H1 (cell line): ENCODE measurements around the gene ARGLU1. TPM values are rescaled to one million over a fixed set of nuclear protein-coding genes. Genes with fewer than 3 reads are reported as not detected.

ENCODE experiments used
- CTCF ChIA-PET: fragments of 300-600 bp; sonication (Branson Sonifier 250); formaldehyde crosslinking; loops from one replicate; lab custom pipeline; 2021; ENCODE audit not compliant: partially characterized antibody; lab: Charles Lee
- POLR2A ChIA-PET: fragments of 300-600 bp; sonication (Branson Sonifier 250); formaldehyde crosslinking; loops from one replicate; lab custom pipeline; 2021; ENCODE audit warnings: inconsistent platforms; ENCODE audit not compliant: partially characterized antibody; lab: Charles Lee
- DNase-seq, 2 experiments: peaks; one replicate each; pipeline versions ENCODE4 v3.0.0 to v3.0.0-alpha.2; 2010 to 2022; ENCODE audit warnings: low spot score in 2 of 2, low read depth in 1 of 2, mixed read lengths in 1 of 2
- FAIRE-seq: peaks from 2 replicates; lab custom pipeline; 2011; peaks lifted over from hg19 to GRCh38; lab: Jason Lieb, UNC
- H2AFZ ChIP-seq: 2 replicates; pipeline ENCODE4 v1.8.1; 2012; ENCODE audit warnings: low read length, inconsistent platforms
- H2AK5ac ChIP-seq: 2 replicates; pipeline ENCODE4 v1.6.1; 2013; ENCODE audit warnings: low read depth, low read length
- H2BK120ac ChIP-seq: replicated peaks from 2 replicates; pipeline ENCODE3; 2013; ENCODE audit warnings: low read depth, low read length, inconsistent platforms
- H2BK12ac ChIP-seq: 2 replicates; pipeline ENCODE4 v1.6.1; 2013; ENCODE audit warnings: low read depth, low read length
- H2BK15ac ChIP-seq: 2 replicates; pipeline ENCODE4 v1.6.1; 2013; ENCODE audit warnings: low read length
- H2BK20ac ChIP-seq: 2 replicates; pipeline ENCODE4 v1.6.1; 2013; ENCODE audit warnings: low read length
- H2BK5ac ChIP-seq: 2 replicates; pipeline ENCODE4 v1.6.1; 2013; ENCODE audit warnings: low read depth, low read length
- H3K14ac ChIP-seq: 2 replicates; pipeline ENCODE4 v1.6.1; 2013; ENCODE audit warnings: inconsistent platforms; ENCODE audit not compliant: insufficient read length
- H3K18ac ChIP-seq: 2 replicates; pipeline ENCODE4 v1.6.1; 2013; ENCODE audit warnings: low read length; ENCODE audit errors: extremely low read depth
- H3K23ac ChIP-seq: 2 replicates; pipeline ENCODE4 v1.6.1; 2013; ENCODE audit warnings: inconsistent platforms; ENCODE audit not compliant: insufficient read length
- H3K23me2 ChIP-seq: 2 replicates; pipeline ENCODE4 v1.6.1; 2013; ENCODE audit warnings: low read depth, low read length
- H3K27ac ChIP-seq: 2 replicates; pipeline ENCODE4 v1.6.1; 2011; ENCODE audit warnings: low read depth, low read length, inconsistent platforms
- H3K27me3 ChIP-seq, 4 experiments: replicated peaks in 1 of 4; 1 replicate in 1 of 4; 2 replicates in 3 of 4; pipeline versions ENCODE4 v1.6.1 to v1.8.1; 2011 to 2013; ENCODE audit warnings: low read length in 3 of 4, mild to moderate bottlenecking in 3 of 4, inconsistent platforms in 2 of 4, mixed read lengths in 2 of 4, moderate library complexity in 1 of 4; ENCODE audit not compliant: control insufficient read depth in 3 of 4, insufficient read depth in 3 of 4; ENCODE audit errors: extremely low read depth in 1 of 4
- H3K36me3 ChIP-seq, 4 experiments: 2 replicates each; pipeline versions ENCODE4 v1.6.1 to v1.8.1; 2011 to 2013; ENCODE audit warnings: mild to moderate bottlenecking in 4 of 4, low read length in 3 of 4, moderate library complexity in 2 of 4, control low read depth in 1 of 4, inconsistent platforms in 1 of 4; ENCODE audit not compliant: insufficient read depth in 4 of 4, control insufficient read depth in 2 of 4
- H3K4ac ChIP-seq: replicated peaks from 2 replicates; pipeline ENCODE3; 2013; ENCODE audit warnings: low read length, low read depth, mixed read lengths, inconsistent platforms; ENCODE audit not compliant: insufficient read length
- H3K4me1 ChIP-seq, 4 experiments: replicated peaks in 1 of 4; 1 replicate in 1 of 4; 2 replicates in 3 of 4; pipeline versions ENCODE4 v1.6.1 to v1.8.1; 2011 to 2013; ENCODE audit warnings: low read length in 3 of 4, inconsistent platforms in 2 of 4, mixed read lengths in 1 of 4; ENCODE audit not compliant: insufficient read depth in 4 of 4, control insufficient read depth in 3 of 4
- H3K4me2 ChIP-seq, 2 experiments: 2 replicates each; pipeline versions ENCODE4 v1.6.1 to v1.8.1; 2011 to 2013; ENCODE audit warnings: low read depth in 2 of 2, low read length in 2 of 2, control low read depth in 1 of 2, inconsistent platforms in 1 of 2, mild to moderate bottlenecking in 1 of 2; ENCODE audit not compliant: insufficient read depth in 1 of 2
- H3K4me3 ChIP-seq, 4 experiments: fragments of 200-600, 300-600 bp in 1 of 4; sonication (generic), shearing (Covaris generic), sonication (Bioruptor Twin) in 1 of 4; 2 replicates each; pipeline versions ENCODE4 v1.5.1 to v1.8.1; 2011 to 2016; ENCODE audit warnings: low read length in 4 of 4, low read depth in 3 of 4, control low read depth in 2 of 4, inconsistent platforms in 2 of 4, mild to moderate bottlenecking in 2 of 4, mixed read lengths in 1 of 4, moderate library complexity in 1 of 4; ENCODE audit not compliant: insufficient read depth in 2 of 4; ENCODE audit errors: extremely low read depth in 1 of 4
- H3K56ac ChIP-seq: replicated peaks from 2 replicates; pipeline ENCODE3; 2013; ENCODE audit warnings: low read depth, mild to moderate bottlenecking, mixed read lengths, low read length, inconsistent platforms; ENCODE audit not compliant: insufficient read length
- H3K79me1 ChIP-seq: 2 replicates; pipeline ENCODE4 v1.6.1; 2013; ENCODE audit warnings: low read depth, low read length, control low read depth
- H3K79me2 ChIP-seq, 2 experiments: 2 replicates each; pipeline versions ENCODE4 v1.6.1 to v1.8.1; 2012 to 2013; ENCODE audit warnings: low read length in 2 of 2, mild to moderate bottlenecking in 2 of 2, inconsistent platforms in 1 of 2; ENCODE audit not compliant: insufficient read depth in 2 of 2, control insufficient read depth in 1 of 2
- H3K9ac ChIP-seq, 4 experiments: replicated peaks in 1 of 4; 1 replicate in 1 of 4; 2 replicates in 3 of 4; pipeline versions ENCODE4 v1.6.1 to v1.8.1; 2011 to 2013; ENCODE audit warnings: low read depth in 3 of 4, low read length in 3 of 4, control low read depth in 2 of 4, mild to moderate bottlenecking in 2 of 4, moderate library complexity in 2 of 4, inconsistent platforms in 1 of 4; ENCODE audit errors: extremely low read depth in 1 of 4
- H3K9me3 ChIP-seq, 2 experiments: 2 replicates each; pipeline versions ENCODE4 v1.6.1 to v1.8.1; 2012 to 2013; ENCODE audit warnings: mild to moderate bottlenecking in 2 of 2, moderate library complexity in 2 of 2, control low read depth in 1 of 2, inconsistent platforms in 1 of 2, low read depth in 1 of 2, low read length in 1 of 2, mixed read lengths in 1 of 2; ENCODE audit not compliant: insufficient read depth in 2 of 2
- H4K20me1 ChIP-seq, 2 experiments: replicated peaks in 1 of 2; 2 replicates each; pipeline versions ENCODE3 to v1.8.1; 2011 to 2013; ENCODE audit warnings: inconsistent platforms in 2 of 2, low read length in 2 of 2, mild to moderate bottlenecking in 1 of 2; ENCODE audit not compliant: insufficient read depth in 2 of 2, control insufficient read depth in 1 of 2
- H4K5ac ChIP-seq: 2 replicates; pipeline ENCODE4 v1.6.1; 2013; ENCODE audit warnings: low read length, low read depth, mixed read lengths, inconsistent platforms; ENCODE audit not compliant: insufficient read length
- H4K8ac ChIP-seq: 2 replicates; pipeline ENCODE4 v1.8.0; 2013; ENCODE audit warnings: mild to moderate bottlenecking, moderate library complexity, low read length, inconsistent platforms; ENCODE audit not compliant: insufficient read depth; ENCODE audit errors: extremely low read depth
- H4K91ac ChIP-seq: replicated peaks from 2 replicates; pipeline ENCODE3; 2013; ENCODE audit warnings: low read length, mixed read lengths, inconsistent platforms; ENCODE audit not compliant: insufficient read length
- CEBPB ChIP-seq: IDR thresholded peaks from 2 replicates; pipeline ENCODE4 v1.6.1; 2012; ENCODE audit warnings: low read depth, low read length
- CTBP2 ChIP-seq: IDR thresholded peaks from 2 replicates; pipeline ENCODE4 v1.7.0; 2011; ENCODE audit warnings: borderline replicate concordance, mild to moderate bottlenecking, moderate library complexity, mixed read lengths, low read length; ENCODE audit not compliant: insufficient read depth, insufficient read length
- EGR1 ChIP-seq: IDR thresholded peaks from 2 replicates; pipeline ENCODE4 v1.6.1; 2011; ENCODE audit warnings: low read depth, low read length, borderline replicate concordance
- EP300 ChIP-seq, 2 experiments: IDR thresholded peaks; 1 replicate in 1 of 2; 2 replicates in 1 of 2; pipeline ENCODE4 v1.6.1; 2011 to 2012; ENCODE audit warnings: low read depth in 2 of 2, low read length in 2 of 2, mild to moderate bottlenecking in 2 of 2, borderline replicate concordance in 1 of 2, inconsistent platforms in 1 of 2, moderate library complexity in 1 of 2
- HDAC2 ChIP-seq, 2 experiments: fragments of 300-600 bp in 1 of 2; sonication (generic) in 1 of 2; IDR thresholded peaks; 2 replicates each; pipeline ENCODE4 v1.6.1; 2011 to 2012; ENCODE audit warnings: low read depth in 2 of 2, low read length in 2 of 2, mild to moderate bottlenecking in 2 of 2, moderate library complexity in 2 of 2, borderline replicate concordance in 1 of 2, inconsistent platforms in 1 of 2
- TBP ChIP-seq: IDR thresholded peaks from 2 replicates; pipeline ENCODE4 v1.6.1; 2011; ENCODE audit warnings: low read depth, low read length, improper control_type of control experiment
- WGBS, 2 experiments: shearing (Covaris generic) in 1 of 2; methylation state at CpG; one replicate each; pipeline versions ENCODE4 v1.1.6 to v1.1.7; 2013 to 2015; ENCODE audit warnings: low lambda C conversion rate in 2 of 2, mixed read lengths in 2 of 2, inconsistent platforms in 1 of 2, low coverage in 1 of 2, missing lambda C conversion rate in 1 of 2; ENCODE audit not compliant: insufficient replicate concordance in 2 of 2, insufficient coverage in 1 of 2, insufficient read length in 1 of 2; ENCODE audit errors: extremely low coverage in 1 of 2, missing lambda C conversion rate in 1 of 2; 5-methylcytosine and 5-hydroxymethylcytosine counted together
- polyA plus RNA-seq, 7 experiments: library from polyadenylated mRNA; depleted of rRNA in 3 of 7; stranded (reverse) in 5 of 7; unstranded in 2 of 7; fragments of >200 nt in 5 of 7; fragments of 200-250 nt in 2 of 7; gene quantifications; 1 replicate in 5 of 7; 2 replicates in 1 of 7; 4 replicates in 1 of 7; pipeline versions ENCODE4 v1.2.1 to v1.2.3, GENCODE V29; 2011 to 2013; ENCODE audit warnings: missing spikeins in 2 of 7, mixed read lengths in 2 of 7
- total RNA-seq: library from RNA; stranded (reverse); fragmentation: NEBNext Ultra II Directional; extraction: Animal tissue kit (Norgen Biotek cat#: 25700); gene quantifications from 2 replicates; pipeline ENCODE4 v1.2.1, GENCODE V29; 2021

Gene ARGLU1
- total and polyA plus RNA-seq, 2 of the 8 experiments (the other 6 are each of a cell fraction or from before 2014, with no cell fraction given), result 47.8 to 84.9 TPM

- H3K14ac ChIP-seq, result no peak overlapping the region
- DNase-seq, result no peak
- H2BK120ac ChIP-seq, result no peak overlapping the region
- no peaks in the 10 kb centered on the region for H3K36me3 ChIP-seq
- H3K9me3 ChIP-seq, result no peaks in the 10 kb centered on the region
- no peak overlapping the region for H2AFZ ChIP-seq
- peaks cover 0 to 14% (median 7%) of the 10 kb centered on the region in 4 experiments; a peak in 5 of 7 replicates for H3K27me3 ChIP-seq
- H4K8ac ChIP-seq, result no peak overlapping the region
- H3K4me3 ChIP-seq, result peak overlapping the region in 1 of 4 experiments; percentile 27; a peak in 1 of 8 replicates
- H3K4me2 ChIP-seq, result peak overlapping the region; percentile 52 to 56
- peak overlapping the region in 1 of 4 experiments; percentile 9; a peak in 1 of 7 replicates for H3K9ac ChIP-seq
- H4K5ac ChIP-seq, result no peak overlapping the region
- H3K23ac ChIP-seq, result no peak overlapping the region
- POLR2A ChIA-PET, result interaction anchor here (0.6 to 1.2 kb wide), 3 partner anchors 17 to 35 kb away, joined by 3 to 5 read pairs (median 4); no protein-coding TSS in a partner anchor
- 0 out of 2 replicates have a peak overlapping the region, but pooled peaks have one; percentile 10 for H2AK5ac ChIP-seq
- H4K20me1 ChIP-seq, result peaks cover 4 to 16% of the 10 kb centered on the region in 2 experiments
- peaks cover 0 to 71% of the 10 kb centered on the region in 2 experiments; a peak in 2 of 4 replicates for H3K79me2 ChIP-seq
- H2BK12ac ChIP-seq, result 0 out of 2 replicates have a peak overlapping the region, but pooled peaks have one; percentile 30
- no peak overlapping the region; the same call in 1 of the 2 replicates for H3K18ac ChIP-seq
- no peak overlapping the region for H4K91ac ChIP-seq
- CTCF ChIA-PET, result interaction anchor here (0.7 to 1.5 kb wide), 6 partner anchors 8 to 467 kb away, joined by 3 to 6 read pairs (median 3); no protein-coding TSS in a partner anchor
- H2BK5ac ChIP-seq, result no peak overlapping the region
- no peak overlapping the region for H3K4ac ChIP-seq
- H2BK15ac ChIP-seq, result no peak overlapping the region
- no peak overlapping the region for H3K56ac ChIP-seq
- H2BK20ac ChIP-seq, result no peak overlapping the region
- H3K27ac ChIP-seq, result no peak overlapping the region
- WGBS, 2 experiments, result 55% methylated on average over 8 of the region's 8 CpGs; no CpG with 5 or more reads in 1 of the 2 experiments
- H3K23me2 ChIP-seq, result peaks cover 12% of the 10 kb centered on the region
- no peaks in the 10 kb centered on the region for H3K79me1 ChIP-seq
- no peak for TF ChIP-seq CTBP2
- no peak for TF ChIP-seq EGR1
- no peak for TF ChIP-seq TBP
- TF ChIP-seq EP300 (IDR thresholded peaks at IDR 0.05; ENCODE audit: borderline replicate concordance in 1 of 2, low read depth in 2 of 2, low read length in 2 of 2), result no peak
- TF ChIP-seq HDAC2 (IDR thresholded peaks at IDR 0.05; ENCODE audit: borderline replicate concordance in 1 of 2, low read depth in 2 of 2, low read length in 2 of 2), result no peak
- no peak for TF ChIP-seq CEBPB
- peak; percentile 32 for FAIRE-seq
- peaks cover 15 to 36% (median 25%) of the 10 kb centered on the region in 4 experiments; a peak in 6 of 7 replicates for H3K4me1 ChIP-seq
Measured at GRCh38 chr13:106530980-106531481, 36.9 kb downstream of the ARGLU1 start.
